Panc1 (cell line): Measurements from ENCODE around the gene MEIOB. TPM values are rescaled to one million over a fixed set of nuclear protein-coding genes. Genes with fewer than 3 reads are reported as not detected.

ENCODE experiments used
- ATAC-seq: fragments of 200-7000 bp; cut with Tn5 transposase; 2 replicates; pipeline ENCODE4 v1.9.1; 2020; ENCODE audit warnings: mild to moderate bottlenecking, moderate library complexity
- BruUV-seq: library from RNA; stranded (reverse); fragments of 400-500 nt; replicated peaks from 2 replicates; lab custom pipeline; 2021; lab: Mats Ljungman, UMichigan
- CTCF ChIA-PET: fragments of 300-600 bp; sonication (Branson Sonifier 250); formaldehyde crosslinking; loops from one replicate; lab custom pipeline; 2022; ENCODE audit warnings: antibody characterized with exemption; lab: Charles Lee
- POLR2A ChIA-PET: fragments of 300-600 bp; sonication (Branson Sonifier 250); formaldehyde crosslinking; loops from one replicate; lab custom pipeline; 2022; ENCODE audit warnings: antibody characterized with exemption; lab: Charles Lee
- DNase-seq: peaks from one replicate; pipeline ENCODE4 v3.0.0-alpha.2; 2010; ENCODE audit warnings: low read depth, low spot score
- H3K27ac ChIP-seq: 2 replicates; pipeline ENCODE4 v1.5.1; 2011; ENCODE audit warnings: mild to moderate bottlenecking, low read length, inconsistent platforms
- H3K27me3 ChIP-seq: fragments of 200-500 bp; sonication (Bioruptor generic); 2 replicates; pipeline ENCODE4 v1.6.0; 2014; ENCODE audit warnings: low read length, inconsistent platforms; ENCODE audit not compliant: control insufficient read depth, insufficient read depth
- H3K36me3 ChIP-seq: fragments of 200-500 bp; sonication (Bioruptor generic); 2 replicates; pipeline ENCODE4 v1.5.1; 2014; ENCODE audit warnings: inconsistent platforms, mild to moderate bottlenecking, low read length, moderate library complexity; ENCODE audit not compliant: control insufficient read depth, insufficient read depth
- H3K4me1 ChIP-seq: 2 replicates; pipeline ENCODE4 v1.5.1; 2011; ENCODE audit warnings: inconsistent platforms, mild to moderate bottlenecking, low read length, moderate library complexity; ENCODE audit not compliant: control insufficient read depth, insufficient read depth
- H3K4me3 ChIP-seq, 2 experiments: 2 replicates each; pipeline ENCODE4 v1.5.1; 2011 to 2012; ENCODE audit warnings: low read depth in 2 of 2, low read length in 2 of 2, mild to moderate bottlenecking in 2 of 2, inconsistent platforms in 1 of 2, moderate library complexity in 1 of 2
- H3K9me3 ChIP-seq: fragments of 200-500 bp; sonication (Bioruptor generic); 2 replicates; pipeline ENCODE4 v1.5.1; 2014; ENCODE audit warnings: low read depth, mild to moderate bottlenecking, inconsistent platforms, low read length, moderate library complexity; ENCODE audit not compliant: control insufficient read depth, insufficient read depth
- POLR2AphosphoS5 ChIP-seq: IDR thresholded peaks from 2 replicates; pipeline ENCODE4 v1.6.1; 2012; ENCODE audit warnings: mild to moderate bottlenecking, low read depth, low read length, moderate library complexity
- SIN3A ChIP-seq: IDR thresholded peaks from 2 replicates; pipeline ENCODE4 v1.6.1; 2012; ENCODE audit warnings: low read depth, mild to moderate bottlenecking, low read length, moderate library complexity, borderline replicate concordance; ENCODE audit not compliant: insufficient read depth
- TCF7L2 ChIP-seq: IDR thresholded peaks from 2 replicates; pipeline ENCODE4 v1.6.1; 2011; ENCODE audit warnings: mild to moderate bottlenecking, low read depth, low read length, inconsistent platforms
- in situ Hi-C: cut with HindIII; loops from 2 replicates; pipeline ENCODE4 v1.10.0; 2016; ENCODE audit warnings: low sequenced_read_pairs, low pct_unique_long_range_greater_than_20kb
- intact Hi-C: fragments of 100-400 bp; cut with micrococcal nuclease; formaldehyde crosslinking; loops from one replicate; pipeline ENCODE4 v1.10.0; 2022; ENCODE audit not compliant: unreplicated experiment
- total RNA-seq: library from RNA; stranded (reverse); gene quantifications from one replicate; pipeline ENCODE4 v1.2.1, GENCODE V29; 2021; ENCODE audit not compliant: unreplicated experiment
- TF ChIP-seq, protein P1 (sequence below), 2 experiments: IDR thresholded peaks; 2 replicates each; pipeline ENCODE4 v1.6.1; 2011 to 2012; ENCODE audit warnings: low read depth in 2 of 2, control low read depth in 1 of 2, low read length in 1 of 2, mild to moderate bottlenecking in 1 of 2, moderate library complexity in 1 of 2; ENCODE audit not compliant: insufficient read depth in 1 of 2
- TF ChIP-seq, protein P2 (sequence below): fragments of 450-650 bp; IDR thresholded peaks from 2 replicates; pipeline ENCODE4 v1.5.1; 2017; ENCODE audit warnings: mild to moderate bottlenecking

The MEIOB gene
- total RNA-seq, 1 experiment from 2014 or later: not detected

DNA sequence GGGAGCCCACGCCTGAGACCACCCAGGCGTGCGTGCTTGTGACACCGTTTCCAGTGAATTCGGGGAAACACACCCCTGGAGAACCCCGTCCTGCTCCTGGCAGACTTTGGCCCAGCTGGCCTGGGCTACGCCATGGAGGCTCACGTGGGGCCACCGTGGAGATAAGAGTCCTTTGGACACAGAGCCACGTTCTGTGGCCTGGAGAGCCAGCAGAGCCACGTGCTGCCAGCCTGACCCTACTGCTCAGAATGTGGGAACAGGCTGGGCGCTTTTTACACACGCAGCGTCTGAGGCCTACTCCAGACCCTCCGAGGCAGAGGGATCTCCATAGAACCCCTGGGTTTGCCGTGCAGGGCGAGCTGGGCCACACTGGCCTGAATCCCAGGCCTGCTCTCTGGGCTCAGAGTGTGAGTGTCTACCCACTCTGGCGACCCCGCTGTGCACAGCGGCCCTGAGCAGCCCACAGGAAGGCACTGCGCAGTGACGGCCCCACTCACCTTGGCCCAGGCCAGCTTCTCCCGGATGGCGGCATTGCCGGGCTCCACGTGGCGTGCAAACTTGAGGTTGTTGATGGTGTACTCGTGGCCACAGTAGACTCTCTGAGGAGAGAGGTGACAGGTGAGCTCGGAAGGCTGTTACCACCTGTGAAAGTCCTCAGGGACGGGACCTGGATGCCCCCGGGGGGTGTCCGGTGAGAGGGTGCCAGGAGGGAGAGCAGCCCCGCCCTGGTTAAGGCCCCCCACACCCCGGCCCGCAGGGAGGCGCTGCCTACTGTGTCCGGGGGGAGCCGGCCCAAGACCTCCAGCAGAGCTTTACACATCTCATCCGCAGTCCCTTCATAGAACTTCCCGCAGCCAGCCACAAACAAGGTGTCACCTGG lies 55.3 kb downstream of the MEIOB start:
- in situ Hi-C loops: no loop called here
- Histone ChIP-seq H3K27me3 (no peaks in the 10 kb centered on the region), H3K27ac (no peak overlapping the region), H3K9me3 (no peaks in the 10 kb centered on the region), H3K36me3 (no peaks in the 10 kb centered on the region), H3K4me3 (no peak overlapping the region), H3K4me1 (peaks cover 5% of the 10 kb centered on the region; the same call in 1 of the 2 replicates)
- ATAC-seq (no peak), DNase-seq (no peak)
- no TSS peak for BruUV-seq
- CTCF ChIA-PET: no interaction called here
- intact Hi-C loops: no loop called here
- POLR2A ChIA-PET: no interaction called here
- TF ChIP-seq TCF7L2 (no peak), SIN3A (no peak), POLR2AphosphoS5 (no peak)
- TF ChIP-seq, protein P1, sequence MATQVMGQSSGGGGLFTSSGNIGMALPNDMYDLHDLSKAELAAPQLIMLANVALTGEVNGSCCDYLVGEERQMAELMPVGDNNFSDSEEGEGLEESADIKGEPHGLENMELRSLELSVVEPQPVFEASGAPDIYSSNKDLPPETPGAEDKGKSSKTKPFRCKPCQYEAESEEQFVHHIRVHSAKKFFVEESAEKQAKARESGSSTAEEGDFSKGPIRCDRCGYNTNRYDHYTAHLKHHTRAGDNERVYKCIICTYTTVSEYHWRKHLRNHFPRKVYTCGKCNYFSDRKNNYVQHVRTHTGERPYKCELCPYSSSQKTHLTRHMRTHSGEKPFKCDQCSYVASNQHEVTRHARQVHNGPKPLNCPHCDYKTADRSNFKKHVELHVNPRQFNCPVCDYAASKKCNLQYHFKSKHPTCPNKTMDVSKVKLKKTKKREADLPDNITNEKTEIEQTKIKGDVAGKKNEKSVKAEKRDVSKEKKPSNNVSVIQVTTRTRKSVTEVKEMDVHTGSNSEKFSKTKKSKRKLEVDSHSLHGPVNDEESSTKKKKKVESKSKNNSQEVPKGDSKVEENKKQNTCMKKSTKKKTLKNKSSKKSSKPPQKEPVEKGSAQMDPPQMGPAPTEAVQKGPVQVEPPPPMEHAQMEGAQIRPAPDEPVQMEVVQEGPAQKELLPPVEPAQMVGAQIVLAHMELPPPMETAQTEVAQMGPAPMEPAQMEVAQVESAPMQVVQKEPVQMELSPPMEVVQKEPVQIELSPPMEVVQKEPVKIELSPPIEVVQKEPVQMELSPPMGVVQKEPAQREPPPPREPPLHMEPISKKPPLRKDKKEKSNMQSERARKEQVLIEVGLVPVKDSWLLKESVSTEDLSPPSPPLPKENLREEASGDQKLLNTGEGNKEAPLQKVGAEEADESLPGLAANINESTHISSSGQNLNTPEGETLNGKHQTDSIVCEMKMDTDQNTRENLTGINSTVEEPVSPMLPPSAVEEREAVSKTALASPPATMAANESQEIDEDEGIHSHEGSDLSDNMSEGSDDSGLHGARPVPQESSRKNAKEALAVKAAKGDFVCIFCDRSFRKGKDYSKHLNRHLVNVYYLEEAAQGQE (IDR thresholded peaks at IDR 0.05; ENCODE audit: insufficient read depth in 1 of 2, low read depth in 2 of 2, low read length in 1 of 2): no peak
- TF ChIP-seq, protein P2, sequence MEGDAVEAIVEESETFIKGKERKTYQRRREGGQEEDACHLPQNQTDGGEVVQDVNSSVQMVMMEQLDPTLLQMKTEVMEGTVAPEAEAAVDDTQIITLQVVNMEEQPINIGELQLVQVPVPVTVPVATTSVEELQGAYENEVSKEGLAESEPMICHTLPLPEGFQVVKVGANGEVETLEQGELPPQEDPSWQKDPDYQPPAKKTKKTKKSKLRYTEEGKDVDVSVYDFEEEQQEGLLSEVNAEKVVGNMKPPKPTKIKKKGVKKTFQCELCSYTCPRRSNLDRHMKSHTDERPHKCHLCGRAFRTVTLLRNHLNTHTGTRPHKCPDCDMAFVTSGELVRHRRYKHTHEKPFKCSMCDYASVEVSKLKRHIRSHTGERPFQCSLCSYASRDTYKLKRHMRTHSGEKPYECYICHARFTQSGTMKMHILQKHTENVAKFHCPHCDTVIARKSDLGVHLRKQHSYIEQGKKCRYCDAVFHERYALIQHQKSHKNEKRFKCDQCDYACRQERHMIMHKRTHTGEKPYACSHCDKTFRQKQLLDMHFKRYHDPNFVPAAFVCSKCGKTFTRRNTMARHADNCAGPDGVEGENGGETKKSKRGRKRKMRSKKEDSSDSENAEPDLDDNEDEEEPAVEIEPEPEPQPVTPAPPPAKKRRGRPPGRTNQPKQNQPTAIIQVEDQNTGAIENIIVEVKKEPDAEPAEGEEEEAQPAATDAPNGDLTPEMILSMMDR: no peak

DNA sequence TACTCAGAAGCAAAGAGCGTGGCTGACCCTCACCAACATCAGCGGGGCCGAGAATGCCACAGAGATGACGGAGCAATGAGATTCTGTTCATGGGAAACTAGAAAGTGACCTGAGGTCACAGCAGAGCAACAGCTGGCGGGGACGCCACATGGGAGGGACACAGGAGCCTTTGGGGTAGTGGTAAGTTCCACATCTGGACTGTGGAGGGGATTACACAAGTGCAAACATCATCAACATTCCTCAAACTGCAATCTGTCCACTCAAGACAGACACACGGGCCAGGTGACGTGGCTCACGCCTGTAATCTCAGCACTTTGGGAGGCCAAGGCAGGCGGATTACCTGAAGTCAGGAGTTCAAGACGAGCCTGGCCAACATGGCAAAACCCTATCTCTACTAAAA lies 56.5 kb downstream of the MEIOB start:
- BruUV-seq: no TSS peak
- no peaks in the 10 kb centered on the region for H3K36me3 ChIP-seq
- H3K4me3 ChIP-seq: no peak overlapping the region
- TF ChIP-seq POLR2AphosphoS5: no peak
- TF ChIP-seq, protein P1 (IDR thresholded peaks at IDR 0.05; ENCODE audit: insufficient read depth in 1 of 2, low read depth in 2 of 2, low read length in 1 of 2): no peak
- ChIA-PET POLR2A (no interaction called here), CTCF (interaction anchor here (0.6 kb wide), 1 partner anchor 11 kb away, joined by 3 read pairs; the partner anchor contains the start of gene HAGH)
- H3K9me3 ChIP-seq: no peaks in the 10 kb centered on the region
- H3K27ac ChIP-seq: no peak overlapping the region
- no peak for DNase-seq
- H3K27me3 ChIP-seq: no peaks in the 10 kb centered on the region
- no peak for ATAC-seq
- intact Hi-C loops (no loop called here), in situ Hi-C loops (no loop called here)
- peaks cover 5% of the 10 kb centered on the region; the same call in 1 of the 2 replicates for H3K4me1 ChIP-seq
